Ishikawa (cell line): ENCODE data around the gene MACROD2.

Experiments
- CEBPB ChIP-seq: IDR thresholded peaks from 2 replicates; pipeline ENCODE4 v1.6.1; 2012
- EP300 ChIP-seq: IDR thresholded peaks from 2 replicates; pipeline ENCODE4 v1.6.1; 2012; ENCODE audit warnings: borderline replicate concordance
- MAX ChIP-seq: IDR thresholded peaks from 2 replicates; pipeline ENCODE4 v1.6.1; 2012
- TCF12 ChIP-seq: IDR thresholded peaks from 2 replicates; pipeline ENCODE4 v1.6.1; 2012; ENCODE audit warnings: low read depth

GRCh38 chr20:15146948-15147347, 1151.6 kb downstream of the MACROD2 start:
- TF ChIP-seq TCF12 (no peak), MAX (no peak), EP300 (no peak), CEBPB (no peak)
